Astrocyte (in vitro differentiated cells and primary cell): ENCODE data around the gene AZU1. TPM values are rescaled to one million over a fixed set of nuclear protein-coding genes. Genes with fewer than 3 reads are reported as not detected.
"Not testable (repeated sequence)": the region's sequence is repeated elsewhere in the genome, so short reads cannot be mapped to it uniquely, and the experiment has no call there.

Source experiments
- DNase-seq: peaks from one replicate; pipeline ENCODE4 v3.0.0-alpha.2; 2010; ENCODE audit warnings: low read depth
- FAIRE-seq: peaks from 2 replicates; lab custom pipeline; 2011; peaks lifted over from hg19 to GRCh38; lab: Jason Lieb, UNC
- H2AFZ ChIP-seq: 2 replicates; pipeline ENCODE4 v1.6.0; 2012; ENCODE audit warnings: low read depth, low read length, inconsistent platforms
- H3K27ac ChIP-seq: 2 replicates; pipeline ENCODE4 v1.5.1; 2011; ENCODE audit warnings: low read depth, low read length, inconsistent platforms
- H3K27me3 ChIP-seq: 2 replicates; pipeline ENCODE4 v1.6.0; 2011; ENCODE audit warnings: low read length, inconsistent platforms; ENCODE audit not compliant: insufficient read depth
- H3K36me3 ChIP-seq: 2 replicates; pipeline ENCODE4 v1.5.1; 2011; ENCODE audit warnings: low read length, inconsistent platforms; ENCODE audit not compliant: insufficient read depth
- H3K4me1 ChIP-seq: 2 replicates; pipeline ENCODE4 v1.5.1; 2011; ENCODE audit warnings: low read length, inconsistent platforms; ENCODE audit not compliant: insufficient read depth
- H3K4me2 ChIP-seq: 2 replicates; pipeline ENCODE4 v1.6.0; 2012; ENCODE audit warnings: low read length, inconsistent platforms
- H3K4me3 ChIP-seq: 2 replicates; pipeline ENCODE4 v1.5.1; 2011; ENCODE audit warnings: low read depth, mild to moderate bottlenecking, low read length, inconsistent platforms; ENCODE audit not compliant: insufficient read depth
- H3K79me2 ChIP-seq: 2 replicates; pipeline ENCODE4 v1.6.0; 2012; ENCODE audit warnings: mild to moderate bottlenecking, low read length, inconsistent platforms; ENCODE audit not compliant: insufficient read depth
- H3K9ac ChIP-seq: 2 replicates; pipeline ENCODE4 v1.6.0; 2012; ENCODE audit warnings: mild to moderate bottlenecking, low read length, inconsistent platforms
- H3K9me3 ChIP-seq: 2 replicates; pipeline ENCODE4 v1.5.1; 2012; ENCODE audit warnings: low read depth, mild to moderate bottlenecking, low read length, inconsistent platforms; ENCODE audit not compliant: insufficient read depth
- H4K20me1 ChIP-seq: 2 replicates; pipeline ENCODE4 v1.6.0; 2012; ENCODE audit warnings: low read length, inconsistent platforms; ENCODE audit not compliant: insufficient read depth
- H3K27ac Mint-ChIP-seq: one replicate; pipeline ENCODE4 v1.8.0; 2021; ENCODE audit warnings: mild to moderate bottlenecking, mixed read lengths; ENCODE audit not compliant: unreplicated experiment
- H3K27me3 Mint-ChIP-seq: one replicate; pipeline ENCODE4 v1.8.0; 2021; ENCODE audit warnings: low read depth, mixed read lengths; ENCODE audit not compliant: unreplicated experiment
- H3K36me3 Mint-ChIP-seq: one replicate; pipeline ENCODE4 v1.8.0; 2021; ENCODE audit warnings: low read depth, mixed read lengths; ENCODE audit not compliant: unreplicated experiment
- H3K4me1 Mint-ChIP-seq: one replicate; pipeline ENCODE4 v1.8.0; 2021; ENCODE audit warnings: low read depth, mixed read lengths; ENCODE audit not compliant: unreplicated experiment
- H3K4me3 Mint-ChIP-seq: one replicate; pipeline ENCODE4 v1.8.0; 2021; ENCODE audit warnings: mild to moderate bottlenecking, moderate library complexity, mixed read lengths; ENCODE audit not compliant: unreplicated experiment
- H3K9me3 Mint-ChIP-seq: one replicate; pipeline ENCODE4 v1.8.0; 2021; ENCODE audit warnings: mild to moderate bottlenecking, mixed read lengths; ENCODE audit not compliant: unreplicated experiment
- EZH2 ChIP-seq: IDR thresholded peaks from 2 replicates; pipeline ENCODE4 v1.6.1; 2012; ENCODE audit warnings: mild to moderate bottlenecking, low read length, inconsistent platforms; ENCODE audit not compliant: insufficient read depth
- total RNA-seq: library from RNA; stranded (reverse); gene quantifications from 2 replicates; pipeline ENCODE4 v1.2.1, GENCODE V29; 2021
- TF ChIP-seq, protein P1 (sequence below): IDR thresholded peaks from 2 replicates; pipeline ENCODE4 v1.5.1; 2011; ENCODE audit warnings: low read depth, mild to moderate bottlenecking, inconsistent platforms, low read length, moderate library complexity; ENCODE audit not compliant: insufficient read depth

AZU1 gene
- total RNA-seq, 1 donor from 2014 or later, result 1.00 TPM

GRCh38 chr19:835210-835810, 7.7 kb downstream of the AZU1 start:
- H3K27ac Mint-ChIP-seq, result no peak overlapping the region
- no peaks in the 10 kb centered on the region for H3K9me3 Mint-ChIP-seq
- Histone ChIP-seq H4K20me1 (no peaks in the 10 kb centered on the region), H3K4me3 (no peak overlapping the region), H3K79me2 (no peaks in the 10 kb centered on the region), H3K27me3 (peaks cover 3% of the 10 kb centered on the region), H3K4me1 (no peaks in the 10 kb centered on the region), H3K9ac (no peak overlapping the region), H3K27ac (no peak overlapping the region), H3K36me3 (no peaks in the 10 kb centered on the region), H3K9me3 (no peaks in the 10 kb centered on the region), H2AFZ (no peak overlapping the region), H3K4me2 (no peak overlapping the region)
- DNase-seq (no peak), FAIRE-seq (no peak)
- H3K4me1 Mint-ChIP-seq, result no peaks in the 10 kb centered on the region
- peaks cover 13% of the 10 kb centered on the region for H3K27me3 Mint-ChIP-seq
- no peaks in the 10 kb centered on the region for H3K36me3 Mint-ChIP-seq
- no peak overlapping the region for H3K4me3 Mint-ChIP-seq
- no peak for TF ChIP-seq EZH2
- TF ChIP-seq, protein P1, sequence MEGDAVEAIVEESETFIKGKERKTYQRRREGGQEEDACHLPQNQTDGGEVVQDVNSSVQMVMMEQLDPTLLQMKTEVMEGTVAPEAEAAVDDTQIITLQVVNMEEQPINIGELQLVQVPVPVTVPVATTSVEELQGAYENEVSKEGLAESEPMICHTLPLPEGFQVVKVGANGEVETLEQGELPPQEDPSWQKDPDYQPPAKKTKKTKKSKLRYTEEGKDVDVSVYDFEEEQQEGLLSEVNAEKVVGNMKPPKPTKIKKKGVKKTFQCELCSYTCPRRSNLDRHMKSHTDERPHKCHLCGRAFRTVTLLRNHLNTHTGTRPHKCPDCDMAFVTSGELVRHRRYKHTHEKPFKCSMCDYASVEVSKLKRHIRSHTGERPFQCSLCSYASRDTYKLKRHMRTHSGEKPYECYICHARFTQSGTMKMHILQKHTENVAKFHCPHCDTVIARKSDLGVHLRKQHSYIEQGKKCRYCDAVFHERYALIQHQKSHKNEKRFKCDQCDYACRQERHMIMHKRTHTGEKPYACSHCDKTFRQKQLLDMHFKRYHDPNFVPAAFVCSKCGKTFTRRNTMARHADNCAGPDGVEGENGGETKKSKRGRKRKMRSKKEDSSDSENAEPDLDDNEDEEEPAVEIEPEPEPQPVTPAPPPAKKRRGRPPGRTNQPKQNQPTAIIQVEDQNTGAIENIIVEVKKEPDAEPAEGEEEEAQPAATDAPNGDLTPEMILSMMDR, result no peak

- no peak within 1 kb of the TSS for H3K4me3 Mint-ChIP-seq
- no peak for FAIRE-seq
- no peak within 1 kb of the TSS for H3K27ac ChIP-seq
- no peak within 1 kb of the TSS for H3K4me2 ChIP-seq
- H3K27me3 Mint-ChIP-seq, result peaks cover 28% of the 10 kb centered on the region
- no peak for TF ChIP-seq EZH2
- TF ChIP-seq, protein P1, result no peak
- no peaks in the 10 kb centered on the region for H3K9me3 Mint-ChIP-seq
- no peaks in the 10 kb centered on the region for H3K36me3 ChIP-seq
- H3K9ac ChIP-seq, result no peak within 1 kb of the TSS
- H4K20me1 ChIP-seq, result no peaks in the 10 kb centered on the region
- DNase-seq, result no peak
- peaks cover 17% of the 10 kb centered on the region for H3K27me3 ChIP-seq
- no peaks in the 10 kb centered on the region for H3K4me1 Mint-ChIP-seq
- H3K79me2 ChIP-seq, result no peaks in the 10 kb centered on the region
- H3K36me3 Mint-ChIP-seq, result no peaks in the 10 kb centered on the region
- H3K9me3 ChIP-seq, result no peaks in the 10 kb centered on the region
- H3K4me1 ChIP-seq, result no peaks in the 10 kb centered on the region
- H3K4me3 ChIP-seq, result no peak within 1 kb of the TSS
- H2AFZ ChIP-seq, result no peak within 1 kb of the TSS
- H3K27ac Mint-ChIP-seq, result no peak within 1 kb of the TSS
These were observed 13.0 kb downstream of the AZU1 start, which contains the start of gene PRTN3 for GRCh38 chr19:840519-841206. PRTN3 (plus strand) TSS chr19:840999; CDS start chr19:841009, 10 bp downstream.

DNA sequence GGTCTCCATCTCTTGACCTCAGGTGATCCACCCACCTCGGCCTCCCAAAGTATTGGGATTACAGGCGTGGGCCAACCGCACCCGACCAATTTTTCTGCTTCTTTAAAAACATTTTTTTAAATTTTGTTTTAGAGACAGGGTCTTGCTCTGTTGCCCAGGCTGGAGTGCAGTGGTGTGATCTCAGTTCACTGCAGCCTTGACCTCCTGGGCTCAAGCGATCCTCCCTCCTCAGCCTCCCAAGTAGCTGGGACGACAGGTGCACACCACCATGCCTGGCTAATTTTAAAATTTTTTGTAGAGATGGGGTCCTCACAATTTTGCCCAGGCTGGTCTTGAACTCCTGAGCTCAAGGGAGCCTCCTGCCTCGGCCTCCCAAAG, 15.2 kb downstream of the AZU1 start:
- H3K4me3 Mint-ChIP-seq, H4K20me1 ChIP-seq, H3K27ac Mint-ChIP-seq, H3K9me3 Mint-ChIP-seq, H2AFZ ChIP-seq, H3K9me3 ChIP-seq, FAIRE-seq, H3K27ac ChIP-seq, DNase-seq, H3K79me2 ChIP-seq, H3K4me1 ChIP-seq, H3K4me2 ChIP-seq, H3K9ac ChIP-seq, H3K4me1 Mint-ChIP-seq, H3K36me3 Mint-ChIP-seq, H3K4me3 ChIP-seq, H3K36me3 ChIP-seq: not testable (repeated sequence)
- peaks cover 22% of the 10 kb centered on the region for H3K27me3 ChIP-seq
- H3K27me3 Mint-ChIP-seq, result peaks cover 29% of the 10 kb centered on the region
